Liver (tissue), 9 donors: Measurements from ENCODE around the gene CMTM4. TPM values are rescaled to one million over a fixed set of nuclear protein-coding genes. Genes with fewer than 3 reads are reported as not detected.

ENCODE experiments used
- DNase-seq: peaks from one replicate; pipeline ENCODE4 v3.0.0-alpha.2; 2017; ENCODE audit warnings: low spot score
- H3K27ac ChIP-seq, 2 donors: one replicate each; pipeline ENCODE4 v1.7.0; 2013; ENCODE audit warnings: inconsistent platforms in 2 of 2, low read length in 2 of 2, control low read depth in 1 of 2, low read depth in 1 of 2, mild to moderate bottlenecking in 1 of 2
- H3K27me3 ChIP-seq, 4 donors: one replicate each; pipeline versions ENCODE4 v1.6.1 to v1.7.0; 2013; ENCODE audit warnings: low read length in 3 of 4, inconsistent platforms in 1 of 4, mild to moderate bottlenecking in 1 of 4, moderate library complexity in 1 of 4; ENCODE audit not compliant: control insufficient read depth in 4 of 4, insufficient read depth in 4 of 4
- H3K36me3 ChIP-seq, 4 donors: one replicate each; pipeline versions ENCODE4 v1.6.1 to v1.7.0; 2013; ENCODE audit warnings: low read length in 3 of 4, mild to moderate bottlenecking in 3 of 4, low read depth in 1 of 4, moderate library complexity in 1 of 4; ENCODE audit not compliant: control insufficient read depth in 4 of 4, insufficient read depth in 3 of 4
- H3K4me1 ChIP-seq, 4 donors: one replicate each; pipeline versions ENCODE4 v1.6.1 to v1.7.0; 2013; ENCODE audit warnings: low read length in 3 of 4, mild to moderate bottlenecking in 3 of 4, moderate library complexity in 1 of 4; ENCODE audit not compliant: control insufficient read depth in 4 of 4, insufficient read depth in 4 of 4
- H3K4me3 ChIP-seq, 3 donors: one replicate each; pipeline versions ENCODE4 v1.6.1 to v1.7.0; 2013; ENCODE audit warnings: low read length in 3 of 3, control low read depth in 1 of 3, low read depth in 1 of 3, mild to moderate bottlenecking in 1 of 3
- H3K9ac ChIP-seq, 2 donors: one replicate each; pipeline ENCODE4 v1.7.0; 2013; ENCODE audit warnings: low read length in 2 of 2, mild to moderate bottlenecking in 2 of 2, moderate library complexity in 2 of 2, control low read depth in 1 of 2, low read depth in 1 of 2
- H3K9me3 ChIP-seq, 4 donors: one replicate each; pipeline versions ENCODE4 v1.6.1 to v1.7.0; 2013; ENCODE audit warnings: low read length in 3 of 4; ENCODE audit not compliant: control insufficient read depth in 4 of 4
- ATF3 ChIP-seq: IDR thresholded peaks from 2 replicates; pipeline ENCODE4 v1.6.1; 2016; ENCODE audit warnings: antibody characterized with exemption
- EGR1 ChIP-seq, 2 donors: IDR thresholded peaks; 2 replicates each; pipeline ENCODE4 v1.6.1; 2016 to 2018; ENCODE audit warnings: antibody characterized with exemption in 2 of 2, low read depth in 2 of 2
- FOXA1 ChIP-seq: IDR thresholded peaks from 2 replicates; pipeline ENCODE4 v1.6.1; 2016; ENCODE audit warnings: antibody characterized with exemption
- FOXA2 ChIP-seq: IDR thresholded peaks from 2 replicates; pipeline ENCODE4 v1.6.1; 2016; ENCODE audit warnings: antibody characterized with exemption
- GABPA ChIP-seq, 2 donors: IDR thresholded peaks in 1 of 2; conservative IDR thresholded peaks in 1 of 2; 2 replicates each; pipeline ENCODE4 v1.6.1; 2016; ENCODE audit warnings: antibody characterized with exemption in 2 of 2, mild to moderate bottlenecking in 1 of 2, moderate library complexity in 1 of 2
- HNF4A ChIP-seq, 2 donors: conservative IDR thresholded peaks; 2 replicates each; pipeline ENCODE4 v1.6.1; 2016; ENCODE audit warnings: antibody characterized with exemption in 2 of 2, mild to moderate bottlenecking in 2 of 2
- HNF4G ChIP-seq: IDR thresholded peaks from 2 replicates; pipeline ENCODE4 v1.6.1; 2016; ENCODE audit warnings: antibody characterized with exemption
- JUND ChIP-seq, 2 donors: IDR thresholded peaks; 2 replicates each; pipeline ENCODE4 v1.6.1; 2016; ENCODE audit warnings: antibody characterized with exemption in 2 of 2
- NR2F2 ChIP-seq: IDR thresholded peaks from 2 replicates; pipeline ENCODE4 v1.6.1; 2016; ENCODE audit warnings: antibody characterized with exemption
- RAD21 ChIP-seq, 2 donors: IDR thresholded peaks; 2 replicates each; pipeline ENCODE4 v1.6.1; 2016; ENCODE audit warnings: antibody characterized with exemption in 2 of 2, mild to moderate bottlenecking in 2 of 2
- RXRA ChIP-seq, 2 donors: IDR thresholded peaks; 2 replicates each; pipeline ENCODE4 v1.6.1; 2017 to 2018; ENCODE audit warnings: antibody characterized with exemption in 2 of 2, mild to moderate bottlenecking in 1 of 2
- SP1 ChIP-seq: IDR thresholded peaks from 2 replicates; pipeline ENCODE4 v1.6.1; 2018; ENCODE audit warnings: antibody characterized with exemption, mild to moderate bottlenecking
- TAF1 ChIP-seq: conservative IDR thresholded peaks from 2 replicates; pipeline ENCODE4 v1.6.1; 2016; ENCODE audit warnings: antibody characterized with exemption, mild to moderate bottlenecking
- YY1 ChIP-seq: IDR thresholded peaks from 2 replicates; pipeline ENCODE4 v1.6.1; 2016; ENCODE audit warnings: antibody characterized with exemption, mild to moderate bottlenecking
- WGBS: extraction: QIAGEN DNeasy Blood & Tissue Kit; methylation state at CpG from one replicate; pipeline ENCODE4 v1.1.7; 2013; 5-methylcytosine and 5-hydroxymethylcytosine counted together
- polyA plus RNA-seq, 2 donors: library from polyadenylated mRNA; stranded (reverse) in 1 of 2; unstranded in 1 of 2; fragments of 200-250 nt in 1 of 2; fragments of >200 nt in 1 of 2; fragmentation: Nextera tagmentation in 1 of 2; extraction: Ambion mirVana in 1 of 2; gene quantifications; one replicate each; pipeline versions ENCODE4 v1.2.1 to v1.2.3, GENCODE V29; 2013 to 2015
- total RNA-seq, 2 donors: library from RNA; depleted of rRNA; stranded (reverse); fragments of >200 nt; gene quantifications; one replicate each; pipeline ENCODE4 v1.2.3, GENCODE V29; 2014
- TF ChIP-seq, protein P1 (sequence below): IDR thresholded peaks from 2 replicates; pipeline ENCODE4 v1.6.1; 2016; ENCODE audit warnings: antibody characterized with exemption
- TF ChIP-seq, protein P2 (sequence below): IDR thresholded peaks from 2 replicates; pipeline ENCODE4 v1.6.1; 2016; ENCODE audit warnings: antibody characterized with exemption, mild to moderate bottlenecking
- donor health status: healthy.
- donor health status: healthy.
- donor health status: healthy.
- donor health status: healthy.
- donor health status: healthy.

Gene CMTM4
- total and polyA plus RNA-seq, 4 donors: 2.9 to 19.7 (median 6.3) TPM

DNA sequence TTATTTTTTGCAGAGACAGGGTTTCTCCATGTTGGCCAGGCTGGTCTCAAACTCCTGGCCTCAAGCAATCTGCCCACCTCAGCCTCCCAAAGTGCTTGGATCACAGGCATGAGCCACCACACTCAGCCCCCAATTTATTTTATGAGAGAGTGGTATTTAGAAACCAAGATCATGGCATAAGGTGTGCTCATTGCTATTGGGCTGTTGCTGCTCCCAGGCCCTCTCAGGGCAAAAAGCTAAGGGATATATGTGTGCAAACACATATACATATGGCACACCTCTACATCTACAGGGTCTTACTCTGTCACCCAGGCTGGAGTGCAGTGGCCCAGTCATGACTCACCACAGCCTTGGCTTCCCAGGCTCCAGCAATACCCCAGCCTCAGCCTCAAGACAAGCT, 15.0 kb upstream of the CMTM4 start:
- H3K9ac ChIP-seq: no peak overlapping the region
- no peaks in the 10 kb centered on the region for H3K36me3 ChIP-seq
- H3K4me3 ChIP-seq: no peak overlapping the region
- no peaks in the 10 kb centered on the region for H3K27me3 ChIP-seq
- no peak overlapping the region for H3K27ac ChIP-seq
- TF ChIP-seq FOXA1: no peak
- TF ChIP-seq ATF3: no peak
- no peak for TF ChIP-seq TAF1
- no peak for TF ChIP-seq RXRA (IDR thresholded peaks at IDR 0.05)
- no peak for TF ChIP-seq EGR1 (IDR thresholded peaks at IDR 0.05; ENCODE audit: low read depth in 2 of 2)
- TF ChIP-seq SP1: no peak
- TF ChIP-seq, protein P1, sequence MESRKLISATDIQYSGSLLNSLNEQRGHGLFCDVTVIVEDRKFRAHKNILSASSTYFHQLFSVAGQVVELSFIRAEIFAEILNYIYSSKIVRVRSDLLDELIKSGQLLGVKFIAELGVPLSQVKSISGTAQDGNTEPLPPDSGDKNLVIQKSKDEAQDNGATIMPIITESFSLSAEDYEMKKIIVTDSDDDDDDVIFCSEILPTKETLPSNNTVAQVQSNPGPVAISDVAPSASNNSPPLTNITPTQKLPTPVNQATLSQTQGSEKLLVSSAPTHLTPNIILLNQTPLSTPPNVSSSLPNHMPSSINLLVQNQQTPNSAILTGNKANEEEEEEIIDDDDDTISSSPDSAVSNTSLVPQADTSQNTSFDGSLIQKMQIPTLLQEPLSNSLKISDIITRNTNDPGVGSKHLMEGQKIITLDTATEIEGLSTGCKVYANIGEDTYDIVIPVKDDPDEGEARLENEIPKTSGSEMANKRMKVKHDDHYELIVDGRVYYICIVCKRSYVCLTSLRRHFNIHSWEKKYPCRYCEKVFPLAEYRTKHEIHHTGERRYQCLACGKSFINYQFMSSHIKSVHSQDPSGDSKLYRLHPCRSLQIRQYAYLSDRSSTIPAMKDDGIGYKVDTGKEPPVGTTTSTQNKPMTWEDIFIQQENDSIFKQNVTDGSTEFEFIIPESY: no peak
- TF ChIP-seq RAD21 (IDR thresholded peaks at IDR 0.05): no peak
- no peak for TF ChIP-seq GABPA (IDR thresholded peaks at IDR 0.05 in 1 of 2, conservative IDR thresholded peaks at IDR 0.05 in 1 of 2)
- no peak for TF ChIP-seq NR2F2
- no peak for TF ChIP-seq JUND (IDR thresholded peaks at IDR 0.05)
- no peaks in the 10 kb centered on the region for H3K9me3 ChIP-seq
- no peak for DNase-seq
- H3K4me1 ChIP-seq: no peaks in the 10 kb centered on the region

DNA sequence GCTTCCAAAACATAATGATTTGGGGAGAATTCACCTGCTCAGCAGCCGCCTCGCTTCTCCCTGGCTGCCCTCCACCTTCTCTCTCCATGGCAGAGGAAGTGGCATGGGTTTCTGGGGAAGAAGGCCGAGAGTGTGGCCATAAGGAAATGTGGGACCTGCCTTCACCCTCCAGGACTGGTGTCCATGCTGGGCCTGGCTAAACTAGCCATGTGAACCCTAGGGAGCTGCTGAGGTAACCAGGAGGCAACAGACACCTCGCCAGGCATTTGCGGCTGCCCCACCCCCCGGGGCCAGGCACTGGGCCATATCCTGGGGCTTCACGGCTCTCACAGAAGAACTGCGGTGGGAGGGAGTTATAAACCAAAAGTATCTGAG, 9.9 kb upstream of the CMTM4 start:
- H3K27me3 ChIP-seq: no peaks in the 10 kb centered on the region
- H3K4me3 ChIP-seq: no peak overlapping the region
- H3K36me3 ChIP-seq: no peaks in the 10 kb centered on the region
- H3K27ac ChIP-seq: peak overlapping the region; percentile 72 to 76
- WGBS: 71% methylated on average over 8 of the region's 8 CpGs
- H3K9me3 ChIP-seq: no peaks in the 10 kb centered on the region
- TF ChIP-seq FOXA1 (no peak), HNF4G (no peak), RAD21 (IDR thresholded peaks at IDR 0.05) (no peak), FOXA2 (no peak), HNF4A (conservative IDR thresholded peaks at IDR 0.05) (no peak), NR2F2 (no peak), SP1 (no peak), GABPA (IDR thresholded peaks at IDR 0.05 in 1 of 2, conservative IDR thresholded peaks at IDR 0.05 in 1 of 2) (no peak), YY1 (no peak)
- TF ChIP-seq, protein P2, sequence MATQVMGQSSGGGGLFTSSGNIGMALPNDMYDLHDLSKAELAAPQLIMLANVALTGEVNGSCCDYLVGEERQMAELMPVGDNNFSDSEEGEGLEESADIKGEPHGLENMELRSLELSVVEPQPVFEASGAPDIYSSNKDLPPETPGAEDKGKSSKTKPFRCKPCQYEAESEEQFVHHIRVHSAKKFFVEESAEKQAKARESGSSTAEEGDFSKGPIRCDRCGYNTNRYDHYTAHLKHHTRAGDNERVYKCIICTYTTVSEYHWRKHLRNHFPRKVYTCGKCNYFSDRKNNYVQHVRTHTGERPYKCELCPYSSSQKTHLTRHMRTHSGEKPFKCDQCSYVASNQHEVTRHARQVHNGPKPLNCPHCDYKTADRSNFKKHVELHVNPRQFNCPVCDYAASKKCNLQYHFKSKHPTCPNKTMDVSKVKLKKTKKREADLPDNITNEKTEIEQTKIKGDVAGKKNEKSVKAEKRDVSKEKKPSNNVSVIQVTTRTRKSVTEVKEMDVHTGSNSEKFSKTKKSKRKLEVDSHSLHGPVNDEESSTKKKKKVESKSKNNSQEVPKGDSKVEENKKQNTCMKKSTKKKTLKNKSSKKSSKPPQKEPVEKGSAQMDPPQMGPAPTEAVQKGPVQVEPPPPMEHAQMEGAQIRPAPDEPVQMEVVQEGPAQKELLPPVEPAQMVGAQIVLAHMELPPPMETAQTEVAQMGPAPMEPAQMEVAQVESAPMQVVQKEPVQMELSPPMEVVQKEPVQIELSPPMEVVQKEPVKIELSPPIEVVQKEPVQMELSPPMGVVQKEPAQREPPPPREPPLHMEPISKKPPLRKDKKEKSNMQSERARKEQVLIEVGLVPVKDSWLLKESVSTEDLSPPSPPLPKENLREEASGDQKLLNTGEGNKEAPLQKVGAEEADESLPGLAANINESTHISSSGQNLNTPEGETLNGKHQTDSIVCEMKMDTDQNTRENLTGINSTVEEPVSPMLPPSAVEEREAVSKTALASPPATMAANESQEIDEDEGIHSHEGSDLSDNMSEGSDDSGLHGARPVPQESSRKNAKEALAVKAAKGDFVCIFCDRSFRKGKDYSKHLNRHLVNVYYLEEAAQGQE: no peak
- TF ChIP-seq, protein P1: no peak
- no peak for DNase-seq
- H3K4me1 ChIP-seq: peaks cover 0 to 5% (median 2%) of the 10 kb centered on the region in 4 donors
- H3K9ac ChIP-seq: no peak overlapping the region
